Fibroblast of gingiva (primary cell): ENCODE results near the gene COA8.

Experiments used
- DNase-seq: peaks from one replicate; pipeline ENCODE4 v3.0.0-alpha.2; 2011; ENCODE audit warnings: low read depth

Gene COA8

DNA sequence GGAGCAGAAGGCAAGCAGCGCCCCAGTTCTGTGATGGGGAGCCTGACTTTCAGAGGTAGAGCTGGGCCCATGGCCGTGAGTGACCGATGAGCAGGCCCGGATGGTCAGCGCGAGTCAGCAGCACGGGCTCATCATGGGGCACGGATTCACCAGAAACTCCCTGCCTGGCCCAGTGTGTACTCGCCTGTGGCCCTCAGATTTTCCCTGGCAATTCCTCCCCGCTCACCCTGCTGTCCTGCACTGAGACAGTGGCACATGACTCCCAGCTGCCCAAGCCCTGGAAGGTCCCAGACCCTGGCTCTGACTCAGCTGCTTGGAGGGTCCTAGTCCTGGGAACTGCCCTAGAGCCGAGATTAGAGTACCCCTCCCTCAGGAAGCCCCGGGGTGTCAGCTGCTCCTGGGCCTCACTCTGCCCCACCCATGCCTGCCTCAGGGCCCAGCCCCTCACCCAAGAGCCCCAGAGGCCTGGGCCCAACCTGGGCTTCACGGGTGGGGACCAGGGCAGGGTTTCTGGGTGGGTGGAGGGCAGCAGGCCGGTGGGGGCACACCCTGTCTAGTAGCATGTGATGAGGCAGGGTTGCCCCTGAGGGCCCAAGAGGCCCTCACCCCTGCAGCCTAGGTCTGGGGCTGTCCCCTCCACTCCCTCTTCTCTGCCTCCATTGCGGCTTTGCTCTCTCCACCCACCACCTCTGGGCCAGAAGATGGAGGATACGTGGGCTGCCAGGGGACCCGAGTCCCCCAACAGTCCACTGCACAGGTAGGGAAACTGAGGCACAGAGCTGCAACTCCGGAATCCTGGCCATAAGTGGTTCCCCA is 25.4 kb upstream of the COA8 start:
- DNase-seq, result no peak

DNA sequence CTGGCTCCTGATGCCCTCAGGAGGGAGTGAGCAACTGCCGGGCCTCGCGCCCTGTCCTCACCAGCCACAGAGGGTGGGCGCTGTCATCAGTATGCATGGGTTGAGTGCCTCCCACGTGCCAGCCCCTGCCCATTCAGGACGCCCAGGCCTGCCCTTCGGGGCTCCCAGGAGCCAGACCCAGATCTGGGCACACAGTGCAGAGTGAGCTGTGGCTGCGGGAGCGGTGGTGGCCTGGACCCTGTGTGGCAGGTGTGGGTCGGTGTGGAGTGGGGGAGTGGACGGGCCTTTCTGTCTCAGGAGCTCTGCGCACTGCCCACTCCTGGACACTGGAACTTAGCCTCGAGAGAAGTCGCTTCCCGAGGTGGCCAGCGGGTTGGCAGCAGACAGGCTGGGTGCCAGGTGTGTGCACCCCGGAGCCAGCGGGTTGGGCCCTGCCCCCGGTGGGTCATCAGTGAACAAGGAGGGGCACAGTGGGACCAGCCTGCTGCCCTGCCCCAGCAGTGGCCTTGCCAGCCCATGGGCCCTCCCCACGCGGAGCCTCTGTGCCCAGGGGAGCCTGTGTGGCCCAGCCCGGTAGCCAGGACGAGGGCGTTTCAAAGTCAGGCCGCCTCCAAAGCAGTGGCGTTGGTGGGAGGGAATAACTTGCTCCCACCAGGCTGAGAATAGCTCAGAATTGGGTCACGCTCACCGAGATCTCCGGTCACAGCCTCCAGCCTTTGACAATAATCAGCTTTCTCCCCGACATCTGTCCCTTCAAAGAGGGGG is 24.3 kb upstream of the COA8 start:
- DNase-seq, result no peak

DNA sequence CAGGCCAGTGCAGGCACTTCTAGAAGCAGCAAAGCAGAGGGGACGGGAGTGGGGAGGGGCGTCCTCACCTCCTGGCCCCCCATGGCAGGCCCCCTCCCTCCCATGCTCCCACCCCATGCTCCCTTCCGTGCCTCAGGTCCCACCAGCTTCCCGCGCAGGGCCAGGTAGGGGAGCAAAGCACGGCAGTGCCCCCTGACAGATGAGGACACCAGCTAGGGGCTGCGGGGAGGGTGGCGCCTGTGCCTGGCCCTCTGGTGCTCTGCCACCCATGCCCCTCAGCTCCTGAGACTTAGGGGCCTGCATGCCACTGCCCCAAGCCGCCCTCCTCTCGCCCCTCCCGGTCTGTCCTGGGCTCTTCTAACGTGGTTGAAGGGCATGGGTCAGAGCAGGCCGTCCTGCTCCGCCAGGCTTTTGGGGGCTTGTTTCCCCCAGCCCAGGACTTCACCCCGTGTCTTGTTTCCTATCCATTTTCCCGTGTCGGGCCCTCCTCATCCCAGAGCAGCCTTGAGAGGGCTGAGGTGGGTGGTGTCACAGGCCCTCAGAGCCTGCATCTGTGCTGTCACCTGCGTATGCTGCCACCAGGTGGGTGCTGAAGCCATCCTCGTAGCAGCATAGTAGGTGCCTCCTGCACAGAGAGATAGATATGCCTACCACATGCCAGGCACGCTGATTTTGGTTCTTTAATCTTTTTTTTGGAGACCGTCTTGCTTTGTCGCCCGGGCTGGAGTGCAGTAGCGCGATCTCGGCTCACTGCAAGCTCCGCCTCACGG is 23.5 kb upstream of the COA8 start:
- DNase-seq, result no peak

DNA sequence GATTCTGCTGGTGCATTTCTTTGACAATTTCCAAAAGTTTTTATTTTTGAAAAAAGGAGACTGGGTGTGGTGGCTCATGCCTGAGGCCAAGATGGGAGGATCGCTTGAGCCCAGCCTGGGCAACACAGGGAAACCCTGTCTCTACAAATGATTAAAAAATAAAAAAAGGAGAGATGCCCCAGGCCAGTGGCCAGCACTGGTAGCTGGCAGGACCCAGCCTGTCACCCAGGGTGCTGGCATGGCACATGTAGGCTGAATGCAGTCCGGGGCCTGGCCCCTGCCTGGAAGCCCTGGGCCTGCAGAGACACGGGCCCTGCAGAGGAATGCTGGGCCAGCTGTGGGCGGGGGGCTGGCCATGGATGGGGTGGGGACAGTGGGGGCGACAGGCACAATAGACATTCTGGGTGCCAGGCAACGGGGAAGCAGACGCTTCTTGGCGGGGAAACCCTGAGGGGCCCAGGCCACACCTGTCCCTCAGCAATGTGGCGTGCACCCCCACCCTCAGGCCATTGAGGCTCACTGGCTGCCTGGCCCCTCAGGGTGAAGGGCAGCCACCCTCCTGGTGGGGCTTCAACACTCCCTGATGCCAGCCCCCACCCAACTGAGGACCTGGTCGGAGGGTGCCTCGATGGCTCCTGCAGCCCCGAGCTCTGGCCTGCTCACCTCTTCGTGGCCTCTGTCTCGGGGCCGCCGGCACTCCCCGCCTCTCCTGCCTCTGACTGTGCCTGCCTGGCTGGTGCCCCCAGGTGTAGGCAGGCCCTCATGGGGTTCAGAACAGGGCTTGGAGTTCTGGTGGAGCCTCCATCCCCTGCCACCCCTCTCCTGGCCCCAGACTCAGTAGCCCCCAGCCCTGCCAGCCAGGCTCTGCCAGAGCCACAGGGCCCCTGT is 21.7 kb upstream of the COA8 start:
- DNase-seq, result no peak

DNA sequence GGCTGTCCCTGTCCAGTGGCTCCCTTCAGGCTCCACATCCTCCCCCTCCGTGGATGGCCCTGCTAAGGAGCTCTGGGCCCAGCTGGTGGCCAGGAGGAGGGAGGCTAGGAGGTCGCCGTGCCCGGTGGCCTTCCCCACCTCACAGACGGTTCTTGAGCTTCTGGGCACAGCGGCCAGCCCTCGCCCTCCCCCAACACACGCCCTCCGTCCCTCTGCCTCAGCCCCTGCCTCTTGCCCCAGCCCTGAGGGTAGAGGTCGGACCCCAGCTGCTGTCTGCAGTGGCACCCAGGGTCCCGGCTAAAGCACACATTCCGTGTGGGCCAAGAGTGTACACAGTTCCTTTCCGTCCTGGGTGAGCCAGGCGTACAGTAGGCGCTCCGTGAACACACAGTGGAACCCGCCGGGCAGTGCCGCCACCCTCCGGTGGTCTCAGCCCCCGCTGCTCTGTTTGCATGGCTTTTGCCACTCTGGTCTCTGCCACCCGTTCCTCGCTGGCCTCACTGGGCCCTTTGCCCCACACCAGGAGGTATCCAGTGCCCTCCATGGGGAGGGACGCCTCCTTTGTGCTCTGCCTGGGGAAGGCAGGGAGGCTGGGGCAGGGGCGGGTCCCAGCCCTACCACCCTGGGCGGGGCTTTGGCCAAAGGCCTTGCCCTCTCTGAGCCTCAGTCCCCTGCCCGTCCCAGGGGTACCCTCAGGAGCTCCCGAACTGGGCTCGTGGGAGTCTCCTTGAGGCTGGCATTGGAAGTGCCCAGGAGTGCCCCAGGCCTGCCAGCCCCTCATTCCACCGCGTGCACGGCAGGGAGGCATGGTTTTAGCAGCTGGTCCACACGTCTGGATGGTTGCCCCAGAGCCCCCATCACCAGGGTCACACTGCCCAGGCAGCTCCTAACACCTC is 20.8 kb upstream of the COA8 start:
- DNase-seq, result no peak

DNA sequence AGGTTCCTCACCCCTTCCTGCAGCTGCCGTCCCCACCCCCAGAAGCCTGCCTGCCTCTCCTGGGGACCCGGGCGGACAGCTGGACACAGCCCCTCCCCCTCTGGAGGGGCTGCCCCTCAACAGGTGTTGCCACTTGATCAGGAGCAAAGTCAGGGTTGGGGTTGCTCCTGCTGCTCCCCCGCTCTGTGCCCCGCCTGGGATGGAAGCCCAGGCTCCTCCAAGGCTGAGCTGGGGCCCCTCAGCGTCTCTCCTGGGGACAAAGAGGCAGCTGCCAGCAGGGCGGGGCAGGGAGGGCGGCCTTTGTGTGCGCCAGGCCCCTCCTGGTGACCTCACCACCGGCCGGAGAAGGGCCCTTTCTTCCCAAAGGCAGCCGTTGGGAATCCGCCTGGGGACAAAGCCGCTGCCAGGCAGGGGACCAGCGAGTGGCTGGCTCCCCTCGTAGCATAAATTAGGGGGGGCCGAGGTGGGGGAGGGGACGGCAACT is 20.1 kb upstream of the COA8 start:
- no peak for DNase-seq

DNA sequence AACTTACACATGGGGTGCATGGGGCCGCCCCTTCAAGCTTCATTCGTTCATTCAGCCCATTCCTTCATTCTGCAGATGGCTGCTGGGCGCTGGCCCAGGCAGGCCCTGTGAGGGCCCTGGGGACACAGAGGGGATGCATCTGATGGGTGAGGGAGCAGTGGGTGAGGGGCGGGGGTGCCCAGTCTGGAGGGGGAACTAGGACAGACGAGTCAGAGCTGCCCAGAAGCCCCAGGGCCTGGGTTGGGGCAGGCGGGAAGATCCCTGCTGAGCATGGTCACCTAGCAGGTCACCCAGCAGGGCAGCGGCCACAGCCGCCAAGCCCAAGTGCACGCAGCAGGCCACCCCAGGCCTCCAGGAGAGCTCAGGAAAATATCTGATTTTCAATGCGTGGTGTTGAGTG is 19.6 kb upstream of the COA8 start:
- DNase-seq, result no peak

DNA sequence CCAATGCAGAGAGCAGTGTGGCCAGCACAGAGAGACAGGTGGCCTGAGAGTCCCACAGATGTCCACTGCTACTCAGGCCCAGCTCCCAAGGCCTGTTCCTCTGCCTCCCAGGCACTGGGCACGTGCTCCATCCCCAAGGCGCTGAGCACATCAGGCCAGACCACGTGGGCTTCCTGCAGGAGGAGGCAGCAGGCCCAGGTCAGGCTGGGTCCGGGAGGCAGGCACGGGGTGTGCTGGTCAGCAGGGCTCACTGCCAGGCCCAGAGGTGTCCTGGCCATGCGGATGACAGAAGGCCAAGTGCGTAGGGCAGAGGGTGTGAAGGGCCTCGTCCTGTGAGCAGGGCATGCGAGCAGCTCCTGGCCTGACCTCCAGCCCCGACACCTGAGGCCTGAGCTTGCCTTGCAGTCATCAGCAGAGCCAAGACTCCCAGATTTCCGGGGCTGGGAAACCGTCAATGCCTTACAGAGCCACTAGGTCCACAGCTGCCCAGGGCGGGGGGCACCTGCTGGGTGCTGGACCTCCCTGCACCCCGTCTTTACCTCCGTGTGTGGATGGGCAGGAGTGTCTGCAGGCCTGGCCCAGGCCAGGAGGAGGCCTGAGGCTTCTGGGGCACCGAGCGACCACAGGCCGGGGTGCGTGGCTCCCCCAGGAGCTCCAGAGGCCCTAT is 18.9 kb upstream of the COA8 start:
- DNase-seq, result no peak

DNA sequence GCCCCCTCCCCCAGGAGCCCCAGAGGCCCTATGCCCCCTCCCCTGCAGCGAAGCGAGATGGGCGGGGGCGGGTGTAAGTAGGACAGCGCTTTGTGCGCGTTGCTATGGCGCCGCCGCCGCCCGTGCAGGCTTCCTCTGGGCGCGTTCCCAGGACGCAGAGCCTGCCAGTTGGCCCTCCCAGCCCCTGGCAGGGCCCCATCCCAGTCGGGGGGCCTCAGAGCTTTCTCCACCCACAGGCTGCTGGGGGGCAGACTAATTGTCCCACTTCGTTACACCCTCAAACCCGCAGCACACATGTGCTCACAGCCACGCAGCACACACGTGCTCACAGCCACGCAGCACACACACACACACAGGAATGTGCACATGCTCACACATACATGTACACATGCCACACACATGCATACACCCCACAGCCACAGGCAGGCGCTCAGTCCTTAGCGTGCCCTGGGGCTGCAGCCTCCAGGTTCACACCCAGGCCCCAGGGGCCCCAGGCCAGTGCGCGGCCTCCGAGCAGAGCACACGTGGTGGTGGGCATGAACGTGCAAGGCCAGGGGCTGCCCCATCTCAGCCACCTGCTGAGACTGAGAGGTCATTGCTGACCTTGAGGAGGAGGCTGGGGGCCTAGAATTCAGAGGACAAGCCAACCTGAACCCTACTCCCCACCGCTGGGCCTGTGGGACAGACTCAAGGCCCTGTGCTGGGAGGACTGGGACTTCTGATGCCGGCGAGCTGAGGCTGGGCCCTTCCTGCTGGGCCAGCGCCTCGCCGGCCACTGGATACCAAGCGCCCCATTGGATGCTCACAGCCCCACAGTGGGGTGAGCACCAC is 18.2 kb upstream of the COA8 start:
- no peak for DNase-seq

DNA sequence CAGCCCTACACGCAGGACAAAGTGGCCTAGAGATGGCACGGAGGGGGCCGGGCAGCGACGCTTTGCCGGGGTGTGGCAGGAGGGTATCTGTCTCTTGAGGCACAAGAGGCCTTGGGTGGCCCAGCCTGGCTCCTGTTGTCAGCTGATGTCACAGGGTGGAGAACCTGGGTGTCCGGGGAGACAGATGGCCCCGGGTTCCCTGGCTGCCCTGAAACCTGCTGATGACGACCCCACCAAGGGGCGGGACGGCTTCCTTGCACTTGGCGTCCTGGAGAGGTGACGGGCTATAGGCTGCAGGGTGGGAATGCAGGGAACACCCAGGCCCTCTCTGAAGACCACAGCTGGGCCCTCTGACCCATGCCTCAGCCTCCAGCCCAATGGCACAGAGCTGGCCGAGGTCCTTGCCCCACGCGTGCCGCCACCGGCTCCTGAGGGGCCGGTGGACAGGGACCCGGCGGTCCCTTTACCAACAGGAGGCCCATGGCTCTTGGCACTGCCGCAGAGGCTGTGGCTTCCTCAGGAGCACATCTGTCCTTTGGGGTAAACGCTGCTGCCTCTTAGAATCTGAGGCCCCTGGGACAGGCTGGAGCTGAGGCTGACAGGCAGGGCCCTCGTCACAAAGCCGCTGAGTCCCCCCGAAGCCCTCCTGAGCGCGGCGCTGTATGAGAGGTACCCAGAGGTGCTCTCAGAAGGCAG is 17.4 kb upstream of the COA8 start:
- DNase-seq, result no peak

DNA sequence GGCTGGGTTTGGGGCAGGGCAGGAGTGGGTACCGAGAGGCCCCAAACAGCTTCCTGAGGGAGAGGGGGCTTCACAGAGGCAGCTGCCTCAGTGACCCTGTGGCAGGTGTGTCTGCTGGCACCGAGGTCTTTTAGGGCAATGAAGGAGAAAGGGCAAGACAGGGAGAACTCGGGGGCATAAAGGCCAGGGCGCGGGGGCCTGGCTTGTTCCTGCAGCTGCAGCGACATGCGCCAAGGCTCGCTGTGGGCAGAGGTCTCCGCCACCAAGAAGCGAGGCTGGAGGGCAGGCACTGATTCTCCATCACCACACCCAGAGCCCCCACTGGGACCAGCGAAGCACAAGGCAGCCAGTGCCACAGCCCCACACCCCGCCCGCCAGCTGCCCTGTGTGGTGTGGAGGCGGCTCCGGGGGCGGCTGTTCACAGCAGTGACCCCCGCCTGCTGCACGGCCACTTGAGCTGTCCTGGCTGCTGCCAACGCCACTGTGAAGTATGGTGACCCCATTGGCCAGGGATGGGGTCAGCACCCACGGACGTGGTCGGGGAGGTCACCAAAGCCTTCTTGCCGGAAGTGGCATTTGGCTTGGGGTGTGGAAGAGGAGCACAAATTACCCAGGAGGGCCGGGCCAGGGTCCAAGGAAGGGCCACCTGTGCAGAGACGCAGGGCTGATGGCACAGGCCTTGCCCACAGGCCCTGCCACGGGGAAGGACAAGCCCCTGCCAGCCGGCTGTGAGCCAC is 16.7 kb upstream of the COA8 start:
- DNase-seq, result no peak

DNA sequence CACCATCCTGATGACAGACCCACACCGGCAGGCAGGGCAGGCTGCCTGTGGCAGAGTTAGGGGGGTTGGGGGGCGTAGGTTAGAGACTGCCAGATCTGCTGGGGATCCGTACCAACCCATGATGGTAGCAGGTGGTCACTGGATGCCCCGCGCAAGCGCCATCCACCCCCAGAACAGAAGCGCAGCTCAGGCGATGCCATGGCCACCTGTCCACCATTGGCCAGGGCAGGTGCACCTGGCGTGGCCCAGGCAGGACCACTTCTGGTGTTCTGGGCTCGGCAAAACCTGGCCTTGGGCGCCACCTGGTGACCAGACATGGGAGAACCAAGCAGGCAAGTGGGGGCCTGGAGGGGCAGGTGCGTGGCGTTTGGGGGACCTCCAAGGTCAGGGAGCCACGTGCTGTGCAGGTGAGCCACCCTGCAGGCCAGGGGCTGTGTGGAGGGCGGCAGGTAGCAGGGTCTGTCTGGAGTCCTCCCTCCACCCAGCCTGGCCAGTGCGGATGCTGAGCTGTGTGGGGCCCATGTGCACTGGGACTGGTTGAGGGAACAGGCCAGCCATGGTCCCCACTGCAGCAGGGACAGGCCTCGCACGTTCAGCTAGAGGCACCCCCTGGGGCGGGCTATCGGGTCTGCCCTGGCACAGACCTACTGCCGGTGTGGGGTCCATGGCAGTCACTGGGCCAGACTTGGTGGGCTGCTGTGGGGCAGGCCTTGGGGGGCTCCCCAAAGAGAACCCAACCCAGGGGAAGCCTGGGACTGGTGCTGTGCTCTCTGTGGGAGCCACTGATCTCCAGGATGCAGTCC is 15.9 kb upstream of the COA8 start:
- DNase-seq, result no peak

DNA sequence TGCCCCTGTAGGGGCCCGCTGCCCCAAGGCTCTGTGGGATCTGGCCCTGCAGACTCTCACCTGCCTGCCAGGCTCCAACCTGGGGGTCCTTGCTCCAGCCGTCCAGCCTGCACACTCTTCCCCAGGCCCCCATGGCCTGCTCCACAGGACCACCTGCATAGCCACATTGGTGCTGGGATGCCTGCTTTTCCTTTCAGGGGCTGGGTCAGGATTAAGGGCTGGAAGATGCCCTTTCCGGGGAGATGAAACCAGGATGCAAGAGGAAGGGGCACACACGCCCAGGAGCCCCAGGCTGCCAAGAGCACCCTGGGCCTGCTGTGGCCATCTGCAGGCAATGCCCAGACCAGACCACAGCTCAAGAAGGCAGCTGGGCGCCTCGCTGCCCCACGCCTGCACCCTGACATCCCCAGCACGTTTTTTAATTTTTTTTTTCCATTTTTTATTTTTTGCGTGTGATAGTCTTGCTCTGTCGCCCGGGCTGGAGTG is 15.3 kb upstream of the COA8 start:
- DNase-seq, result no peak

DNA sequence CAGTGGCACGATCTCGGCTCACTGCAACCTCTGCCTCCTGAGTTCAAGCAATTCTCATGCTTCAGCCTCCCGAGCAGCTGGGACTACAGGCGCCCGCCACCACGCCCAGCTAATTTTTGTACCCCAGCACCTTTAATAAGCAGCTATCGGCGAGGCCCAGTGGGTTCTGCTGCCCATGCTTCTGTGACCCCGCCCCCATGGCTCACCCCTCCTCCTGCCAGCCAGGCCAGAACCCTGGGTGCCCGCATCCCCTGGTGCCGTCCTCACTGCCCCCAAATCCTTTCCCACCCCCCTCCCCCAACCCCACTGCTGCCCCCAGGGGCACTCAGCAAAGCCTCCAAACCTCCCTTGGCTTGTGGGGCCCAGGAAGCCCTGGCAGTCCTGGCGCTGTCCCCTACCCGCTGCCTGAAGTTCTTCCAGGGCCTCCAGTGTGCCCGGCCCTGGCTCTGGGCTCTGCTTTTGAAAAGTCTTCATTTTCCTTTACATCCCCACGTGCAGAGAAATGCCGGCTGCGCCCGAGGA is 14.8 kb upstream of the COA8 start:
- DNase-seq, result no peak

DNA sequence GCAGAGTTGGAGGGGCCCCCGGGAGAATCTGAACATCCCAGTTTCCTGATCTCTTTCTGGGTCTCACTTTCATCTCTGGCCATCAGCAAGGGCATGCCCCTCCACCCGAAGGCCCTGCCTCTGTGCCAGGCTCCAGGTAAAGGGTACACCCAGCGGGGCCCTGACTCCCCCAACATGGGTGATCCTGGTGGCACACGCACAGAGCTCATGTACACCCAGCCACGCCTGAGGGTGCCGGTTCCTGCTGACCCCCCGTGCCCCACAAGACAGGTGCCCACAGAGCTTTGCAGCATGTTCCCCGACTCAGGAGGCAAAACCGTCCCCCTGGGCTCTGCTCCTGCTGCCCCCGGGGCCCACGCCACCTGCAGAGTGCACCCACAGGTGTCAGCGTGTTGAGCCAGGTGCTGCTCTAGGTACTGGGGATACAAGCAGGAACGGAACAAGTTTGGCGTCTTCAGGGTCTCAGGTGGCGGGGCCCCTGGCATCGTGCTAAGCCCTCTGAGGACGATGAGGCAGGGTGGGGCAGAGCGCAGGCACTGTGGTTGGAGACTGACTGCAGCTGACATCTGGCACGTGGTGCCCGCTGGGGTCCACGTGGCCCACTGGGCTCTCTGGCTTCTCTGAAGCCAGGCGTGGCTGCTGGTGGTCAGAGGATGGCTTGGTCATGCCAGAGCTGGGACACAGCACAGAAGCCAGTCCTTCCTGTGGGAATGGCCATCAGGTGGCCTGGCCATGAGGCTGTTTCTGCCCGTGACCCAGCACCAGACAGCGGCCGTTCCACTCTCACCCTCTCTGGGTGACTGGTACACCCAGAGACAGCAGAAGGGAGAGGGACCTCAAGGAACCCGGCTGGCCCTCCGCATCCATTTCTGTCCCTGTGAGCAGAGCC is 14.1 kb upstream of the COA8 start:
- no peak for DNase-seq
